ENCODE data around the gene NIPAL1.

NIPAL1 gene

GRCh38 chr4:48058617-48059530, 42.3 kb downstream of the NIPAL1 start:
- H3K4me3 ChIP-seq (ENCODE audit: low read depth, low read length) = no peak overlapping the region
- no peak for TF ChIP-seq CTCF (IDR thresholded peaks at IDR 0.05; ENCODE audit: borderline replicate concordance, insufficient read depth, low read depth, low read length)

DNA sequence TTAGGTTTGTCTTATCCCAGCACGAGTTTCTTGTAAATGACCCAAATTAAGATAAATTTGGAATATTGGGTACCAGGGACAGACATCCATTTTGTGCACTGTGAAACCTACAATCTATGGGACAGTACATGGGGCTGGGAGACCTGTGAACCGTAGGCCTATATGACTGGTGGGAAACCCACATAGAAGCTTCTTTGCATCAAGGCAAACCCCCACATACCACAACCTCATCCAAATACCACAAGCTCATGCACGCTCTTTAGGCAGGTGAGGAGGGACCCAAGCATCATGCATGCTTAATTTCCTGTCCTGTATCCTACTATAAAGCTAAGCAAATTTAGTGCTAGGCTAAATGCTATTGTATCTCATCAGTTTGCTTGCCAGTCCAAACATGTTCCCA, 47.8 kb downstream of the NIPAL1 start:
- TF ChIP-seq CTCF (IDR thresholded peaks at IDR 0.05; ENCODE audit: borderline replicate concordance, insufficient read depth, low read depth, low read length) = no peak

DNA sequence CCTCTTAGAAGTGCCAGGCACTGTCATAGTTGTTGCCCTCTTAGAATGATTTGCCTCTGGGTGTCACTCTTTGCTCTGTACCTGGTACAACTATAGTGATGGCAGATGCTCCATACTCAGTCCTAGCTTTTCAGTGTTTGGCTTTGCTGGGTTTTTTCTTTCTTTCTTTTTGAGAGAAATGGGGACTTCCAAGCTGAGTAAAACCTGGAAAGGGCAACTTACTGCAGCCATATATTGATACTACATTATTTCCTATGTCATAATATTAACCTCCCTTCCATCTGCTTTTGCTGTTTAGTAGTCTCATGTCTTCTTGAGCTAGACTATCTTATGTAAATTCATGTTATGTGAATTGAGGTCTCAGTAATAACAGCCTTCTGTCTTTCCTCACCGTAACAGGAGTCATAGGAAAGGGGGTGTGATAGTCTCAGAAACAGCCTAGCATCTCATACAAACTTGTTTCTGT, 49.0 kb downstream of the NIPAL1 start:
- H3K4me3 ChIP-seq (ENCODE audit: low read depth, low read length) = no peak overlapping the region
- TF ChIP-seq CTCF (IDR thresholded peaks at IDR 0.05; ENCODE audit: borderline replicate concordance, insufficient read depth, low read depth, low read length) = no peak

More for the DNA sequence above, 47.8 kb downstream of the NIPAL1 start:
- no peak overlapping the region for H3K4me3 ChIP-seq (ENCODE audit: low read depth, low read length)

GRCh38 chr4:48067536-48067935, 51.0 kb downstream of the NIPAL1 start:
- no peak for TF ChIP-seq CTCF (IDR thresholded peaks at IDR 0.05; ENCODE audit: borderline replicate concordance, insufficient read depth, low read depth, low read length)
- H3K4me3 ChIP-seq (ENCODE audit: low read depth, low read length) = no peak overlapping the region

GRCh38 chr4:48068182-48068581, 51.6 kb downstream of the NIPAL1 start:
- H3K4me3 ChIP-seq (ENCODE audit: low read depth, low read length) = no peak overlapping the region
- no peak for TF ChIP-seq CTCF (IDR thresholded peaks at IDR 0.05; ENCODE audit: borderline replicate concordance, insufficient read depth, low read depth, low read length)

DNA sequence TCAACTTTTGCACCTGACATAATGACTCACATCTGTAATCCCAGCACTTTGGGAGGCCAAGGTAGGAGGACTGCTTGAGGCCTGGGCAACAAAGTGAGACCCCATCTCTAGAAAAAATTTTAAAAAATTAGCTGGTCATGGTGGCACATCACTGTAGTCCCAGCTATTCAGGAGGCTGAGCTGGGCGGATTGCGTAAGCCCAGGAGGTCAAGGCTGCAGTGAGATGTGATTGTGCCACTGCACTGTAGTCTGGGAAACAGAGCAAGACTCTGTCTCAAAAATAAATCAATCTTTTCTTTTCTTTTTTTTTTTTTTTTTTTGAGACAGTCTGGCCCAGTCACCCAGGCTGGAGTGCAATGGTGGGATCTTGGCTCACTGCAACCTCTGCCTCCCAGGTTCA, 52.5 kb downstream of the NIPAL1 start:
- H3K4me3 ChIP-seq (ENCODE audit: low read depth, low read length) = no peak overlapping the region
- TF ChIP-seq CTCF (IDR thresholded peaks at IDR 0.05; ENCODE audit: borderline replicate concordance, insufficient read depth, low read depth, low read length) = no peak

GRCh38 chr4:48071191-48071590, 54.6 kb downstream of the NIPAL1 start:
- TF ChIP-seq CTCF (IDR thresholded peaks at IDR 0.05; ENCODE audit: borderline replicate concordance, insufficient read depth, low read depth, low read length) = no peak
- no peak overlapping the region for H3K4me3 ChIP-seq (ENCODE audit: low read depth, low read length)

All from GM12875 (cell line).